HT-29 (cell line): ENCODE data around the gene CCDC8. TPM values are rescaled to one million over a fixed set of nuclear protein-coding genes. Genes with fewer than 3 reads are reported as not detected.
"Not testable (repeated sequence)": the region's sequence is repeated elsewhere in the genome, so short reads cannot be mapped to it uniquely, and the experiment has no call there.

Source experiments
- DNase-seq: peaks from one replicate; pipeline ENCODE4 v3.0.0-alpha.2; 2015; ENCODE audit warnings: low spot score
- total RNA-seq: library from RNA; depleted of rRNA; stranded (reverse); fragments of >200 nt; shearing (Covaris generic); gene quantifications from 2 replicates; pipeline ENCODE4 v1.2.3, GENCODE V29; 2014

CCDC8 gene
- total RNA-seq, 1 experiment from 2014 or later, result not detected

DNA sequence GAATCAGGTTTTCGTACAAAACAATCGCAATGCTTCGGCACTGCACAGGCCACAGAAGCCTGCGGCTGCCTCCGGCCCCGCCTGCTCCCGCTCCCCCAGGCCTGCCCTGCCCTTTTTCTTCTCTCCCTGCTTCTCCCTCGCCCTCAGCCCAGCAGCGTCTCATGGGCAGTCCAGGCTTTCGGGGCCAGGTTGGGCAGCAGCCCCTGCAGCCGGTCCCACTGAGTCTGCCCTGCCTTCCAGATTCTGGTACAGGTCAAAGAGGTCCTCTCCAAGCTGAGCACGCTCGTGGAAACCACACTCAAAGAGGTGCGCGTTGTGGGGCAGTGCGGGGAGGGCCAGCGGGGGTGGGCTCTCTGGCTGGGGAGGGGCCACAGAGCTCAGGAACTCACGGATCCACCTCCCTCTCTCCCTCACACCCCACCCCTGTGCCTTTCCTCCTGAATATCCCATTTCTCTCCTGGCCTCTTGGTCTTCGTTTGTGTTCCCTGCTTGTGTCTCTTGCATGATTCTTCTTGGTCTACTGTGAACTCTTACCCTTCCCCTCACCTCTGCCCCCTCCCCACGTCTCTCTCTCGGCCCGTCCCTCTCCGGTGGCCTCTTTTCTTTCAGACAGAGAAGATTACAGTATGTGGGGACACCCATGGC lies 30.1 kb downstream of the CCDC8 start:
- DNase-seq, result no peak

DNA sequence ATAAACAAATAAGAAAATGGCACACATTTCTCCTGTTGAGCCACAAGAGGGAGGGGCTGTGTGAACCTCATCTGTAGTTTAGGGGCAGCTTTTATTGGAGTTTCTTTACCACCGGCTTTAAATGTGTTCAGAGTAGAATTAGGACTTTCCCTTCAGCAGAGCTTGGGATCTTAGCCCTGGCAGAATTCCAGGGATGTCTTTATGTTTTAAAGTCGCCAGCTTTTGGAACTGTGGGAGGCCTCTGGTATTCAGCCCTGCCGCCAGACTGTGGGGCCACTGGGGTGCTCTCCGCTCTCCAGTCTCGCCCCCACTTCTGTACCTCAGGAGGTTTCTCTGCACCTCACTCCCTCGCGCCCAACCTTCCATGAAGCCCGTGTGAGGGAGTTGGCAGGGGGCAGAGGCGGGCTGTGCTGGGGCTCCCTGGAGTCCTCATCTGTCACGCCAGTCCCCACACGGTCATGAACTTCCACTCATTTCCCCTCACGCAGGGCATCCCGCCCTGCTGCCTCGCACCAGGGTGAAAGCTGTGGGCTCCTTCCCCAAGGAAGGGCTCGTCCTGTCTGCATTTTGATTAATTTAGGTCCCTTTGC lies 31.5 kb downstream of the CCDC8 start:
- no peak for DNase-seq

GRCh38 chr19:46381346-46381745 lies 32.0 kb downstream of the CCDC8 start:
- no peak for DNase-seq

GRCh38 chr19:46380690-46381089 lies 32.7 kb downstream of the CCDC8 start:
- no peak for DNase-seq

DNA sequence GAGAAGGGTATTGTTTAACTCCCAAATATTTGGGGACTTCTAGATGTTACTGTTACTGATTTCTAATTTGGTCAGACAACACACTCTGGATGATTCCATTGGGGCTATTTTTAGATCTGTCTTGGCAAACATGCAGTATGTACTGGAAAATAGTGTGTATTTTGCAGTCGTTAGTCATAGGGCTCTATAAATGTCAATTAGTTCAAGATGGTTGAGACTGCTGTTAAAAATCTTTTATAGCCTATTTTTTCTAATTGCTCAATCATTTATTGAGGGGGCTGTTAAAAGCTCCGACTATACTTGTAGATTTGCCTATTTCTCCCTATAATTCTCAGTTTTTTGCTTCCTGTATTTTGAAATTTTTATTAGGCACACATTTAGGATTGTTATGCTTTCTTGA lies 35.1 kb downstream of the CCDC8 start:
- DNase-seq, result no peak

DNA sequence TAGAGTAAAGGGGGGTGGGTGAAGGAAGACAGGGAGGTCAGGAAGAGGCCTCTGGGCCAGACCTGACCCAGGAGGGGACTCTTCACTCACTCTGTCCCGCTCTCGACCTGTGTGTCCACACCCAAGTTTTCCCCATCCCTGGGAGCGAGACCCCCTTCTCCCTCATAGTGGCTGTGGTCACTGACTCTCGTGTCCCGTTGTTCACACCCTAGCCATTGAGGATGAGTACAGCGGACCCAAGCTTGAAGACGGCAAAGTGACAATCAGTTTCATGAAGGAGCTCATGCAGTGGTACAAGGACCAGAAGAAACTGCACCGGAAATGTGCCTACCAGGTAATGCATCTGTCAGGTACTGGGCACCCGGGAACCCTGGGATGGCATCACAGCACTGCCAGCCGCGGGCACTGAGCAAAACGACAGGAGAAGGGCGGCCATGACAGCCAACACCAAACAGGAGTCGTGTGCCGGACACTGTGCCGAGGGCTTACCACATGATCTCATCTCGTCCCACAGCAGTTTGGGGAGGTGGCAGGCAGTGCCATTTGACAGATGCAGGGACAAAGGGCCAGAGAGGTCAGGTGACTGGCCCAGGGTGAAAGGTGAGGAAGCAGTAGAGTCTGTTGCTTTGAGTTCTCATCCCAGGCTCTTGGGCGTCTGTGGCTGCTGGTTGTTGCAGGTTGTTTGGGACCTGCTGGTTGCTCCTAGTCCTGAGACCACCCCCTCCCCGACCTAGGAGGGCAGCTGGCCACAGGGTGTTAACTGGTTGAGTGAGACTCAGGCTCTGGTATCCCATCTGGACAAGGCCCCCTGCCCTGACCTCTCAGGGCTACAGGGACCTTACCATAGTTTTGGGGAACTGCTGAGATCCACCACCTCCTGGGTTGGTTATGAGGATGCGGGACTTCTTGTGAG lies 36.9 kb downstream of the CCDC8 start:
- DNase-seq, result no peak

GRCh38 chr19:46375476-46376067 lies 37.8 kb downstream of the CCDC8 start:
- DNase-seq, result not testable (repeated sequence)

DNA sequence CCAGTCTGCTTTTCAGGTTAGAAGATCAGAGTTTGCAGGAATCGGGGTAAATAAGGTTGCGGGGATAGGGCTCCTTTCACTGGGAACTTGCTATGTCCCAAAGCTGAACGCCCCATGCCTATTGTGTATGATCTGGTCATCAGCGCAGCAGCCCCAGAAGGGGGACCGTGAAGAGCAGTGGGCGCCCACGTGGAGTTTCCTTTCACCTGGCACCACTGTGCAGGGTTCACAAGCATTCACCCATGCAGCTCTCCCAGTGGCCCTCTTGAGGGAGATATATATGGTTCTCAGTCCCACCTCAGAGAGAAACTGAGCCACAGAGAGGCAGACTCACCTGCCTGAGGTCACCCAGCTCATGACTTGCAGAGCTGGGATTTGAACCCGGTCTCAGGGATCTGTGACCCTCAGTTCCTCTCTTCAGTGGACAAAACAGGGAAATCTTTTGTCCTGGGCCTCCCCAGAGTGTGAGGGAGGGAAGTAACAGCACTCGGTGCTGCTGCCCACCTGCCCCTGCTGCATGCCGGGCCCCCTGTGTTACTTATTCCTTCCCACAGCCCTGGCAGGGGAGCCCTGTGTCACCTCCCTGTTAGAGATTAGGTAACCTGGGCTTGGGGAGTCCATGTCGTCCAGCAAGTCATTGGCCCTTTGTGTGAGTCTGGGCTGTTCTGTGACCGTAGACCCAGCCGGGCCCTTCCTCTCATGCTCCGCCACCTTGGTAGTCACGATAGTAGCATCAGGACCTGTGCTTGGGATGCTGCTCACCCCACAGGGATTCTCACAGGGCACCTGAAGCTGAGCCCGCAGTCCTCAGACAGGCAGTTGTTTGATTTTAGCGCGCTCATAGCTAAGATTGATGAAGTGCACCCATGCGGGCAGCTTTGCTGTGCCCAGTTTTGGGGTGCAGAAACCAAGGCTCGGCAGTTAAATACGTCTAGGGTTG lies 38.6 kb downstream of the CCDC8 start:
- DNase-seq, result no peak

GRCh38 chr19:46373491-46374359 lies 39.6 kb downstream of the CCDC8 start:
- peak; percentile 100 for DNase-seq

- DNase-seq, result peak; percentile 80
Observed at GRCh38 chr19:46372901-46373490, 40.4 kb downstream of the CCDC8 start.

GRCh38 chr19:46371371-46371901 lies 41.9 kb downstream of the CCDC8 start:
- no peak for DNase-seq

- peak; percentile 54 for DNase-seq
Observed at GRCh38 chr19:46369817-46370216, 43.5 kb downstream of the CCDC8 start.

DNA sequence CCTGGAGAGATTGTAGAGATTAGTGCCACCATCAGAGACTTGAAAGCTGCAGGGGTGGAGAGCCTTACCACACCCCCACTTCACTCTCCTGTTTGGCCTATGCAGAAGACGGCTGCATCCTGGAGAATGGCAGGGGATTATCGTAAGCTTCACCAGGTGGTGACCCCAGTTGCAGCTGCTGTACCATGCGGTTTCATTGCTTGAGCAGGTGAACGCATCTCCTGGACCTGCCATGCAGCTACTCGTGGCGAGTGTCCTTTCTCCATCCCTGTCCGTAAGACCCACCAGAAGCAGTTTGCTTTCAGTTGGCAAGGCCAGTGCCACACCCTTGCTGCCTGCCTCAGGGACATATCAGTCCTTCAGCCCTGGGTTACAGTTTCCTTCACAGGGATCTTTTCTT lies 45.2 kb downstream of the CCDC8 start:
- no peak for DNase-seq

- no peak for DNase-seq
Observed at GRCh38 chr19:46367426-46367825, 45.9 kb downstream of the CCDC8 start.

GRCh38 chr19:46366620-46367292 lies 46.6 kb downstream of the CCDC8 start:
- no peak for DNase-seq

DNA sequence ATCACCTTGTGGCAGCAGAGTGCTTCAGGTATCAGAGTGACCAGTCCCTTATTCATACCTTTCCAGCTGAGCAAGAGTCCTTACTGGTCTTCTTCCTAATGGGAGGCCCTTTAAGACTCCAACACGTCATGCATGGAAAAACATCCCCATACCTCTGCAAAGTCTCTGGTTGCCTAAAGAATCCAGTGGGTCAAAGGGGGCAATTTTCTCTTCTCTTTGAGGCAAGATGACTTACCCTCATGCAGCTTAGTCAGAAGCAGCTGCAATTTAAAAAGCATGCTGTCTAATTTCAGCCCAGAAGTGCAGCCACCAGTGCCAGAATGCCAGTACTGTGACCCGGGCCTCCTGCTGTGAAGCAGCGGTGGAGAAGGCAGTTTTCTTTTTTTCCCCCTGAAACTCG lies 47.8 kb downstream of the CCDC8 start:
- no peak for DNase-seq

- DNase-seq, result no peak
Observed at GRCh38 chr19:46364359-46364758, 49.0 kb downstream of the CCDC8 start.

DNA sequence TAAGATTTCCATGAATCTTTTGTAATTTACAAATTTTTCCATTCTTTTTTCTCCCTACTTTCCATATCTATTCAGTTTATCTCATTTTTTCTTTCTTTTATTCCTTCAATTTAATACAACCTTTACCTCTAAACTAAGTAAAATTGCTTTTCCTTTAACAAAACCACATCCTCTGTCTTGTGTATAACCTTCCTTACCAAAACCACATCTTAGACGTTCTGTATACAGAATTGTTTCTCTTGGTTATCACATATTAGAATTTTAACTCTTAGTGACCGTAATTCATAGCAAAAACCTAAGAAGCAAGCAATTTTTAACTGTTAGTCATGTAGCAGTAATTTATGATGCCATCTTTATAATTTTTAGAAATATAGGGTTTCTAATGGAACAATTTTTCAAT lies 51.4 kb downstream of the CCDC8 start:
- DNase-seq, result no peak
